ENCODE results near the gene PAIP2B.

PAIP2B gene

DNA sequence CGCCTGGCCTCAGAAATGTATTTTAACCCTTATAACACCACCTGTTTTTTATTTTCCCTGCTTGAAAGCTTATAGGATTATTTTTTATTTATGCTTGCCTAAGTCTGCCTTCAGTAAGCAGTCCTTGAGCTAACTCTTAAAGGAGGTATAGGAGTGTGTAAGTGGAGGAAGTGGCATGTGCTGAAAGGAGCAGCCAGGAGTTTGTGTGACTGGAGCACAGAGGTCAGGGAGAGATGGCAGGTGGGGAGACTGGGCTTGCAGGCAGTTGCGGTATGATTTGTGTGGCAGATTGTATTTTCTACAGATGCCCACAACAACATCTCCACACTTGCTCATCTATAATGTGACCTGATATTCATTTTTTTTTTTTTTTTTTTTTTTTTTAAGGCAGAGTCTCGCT is 27.2 kb upstream of the PAIP2B start:
- DNase-seq (ENCODE audit: low read depth): no peak
- TF ChIP-seq, protein P1, sequence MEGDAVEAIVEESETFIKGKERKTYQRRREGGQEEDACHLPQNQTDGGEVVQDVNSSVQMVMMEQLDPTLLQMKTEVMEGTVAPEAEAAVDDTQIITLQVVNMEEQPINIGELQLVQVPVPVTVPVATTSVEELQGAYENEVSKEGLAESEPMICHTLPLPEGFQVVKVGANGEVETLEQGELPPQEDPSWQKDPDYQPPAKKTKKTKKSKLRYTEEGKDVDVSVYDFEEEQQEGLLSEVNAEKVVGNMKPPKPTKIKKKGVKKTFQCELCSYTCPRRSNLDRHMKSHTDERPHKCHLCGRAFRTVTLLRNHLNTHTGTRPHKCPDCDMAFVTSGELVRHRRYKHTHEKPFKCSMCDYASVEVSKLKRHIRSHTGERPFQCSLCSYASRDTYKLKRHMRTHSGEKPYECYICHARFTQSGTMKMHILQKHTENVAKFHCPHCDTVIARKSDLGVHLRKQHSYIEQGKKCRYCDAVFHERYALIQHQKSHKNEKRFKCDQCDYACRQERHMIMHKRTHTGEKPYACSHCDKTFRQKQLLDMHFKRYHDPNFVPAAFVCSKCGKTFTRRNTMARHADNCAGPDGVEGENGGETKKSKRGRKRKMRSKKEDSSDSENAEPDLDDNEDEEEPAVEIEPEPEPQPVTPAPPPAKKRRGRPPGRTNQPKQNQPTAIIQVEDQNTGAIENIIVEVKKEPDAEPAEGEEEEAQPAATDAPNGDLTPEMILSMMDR (conservative IDR thresholded peaks at IDR 0.05; ENCODE audit: low read depth, low read length): no peak
- H3K4me3 ChIP-seq (ENCODE audit: low read length): no peak overlapping the region

DNA sequence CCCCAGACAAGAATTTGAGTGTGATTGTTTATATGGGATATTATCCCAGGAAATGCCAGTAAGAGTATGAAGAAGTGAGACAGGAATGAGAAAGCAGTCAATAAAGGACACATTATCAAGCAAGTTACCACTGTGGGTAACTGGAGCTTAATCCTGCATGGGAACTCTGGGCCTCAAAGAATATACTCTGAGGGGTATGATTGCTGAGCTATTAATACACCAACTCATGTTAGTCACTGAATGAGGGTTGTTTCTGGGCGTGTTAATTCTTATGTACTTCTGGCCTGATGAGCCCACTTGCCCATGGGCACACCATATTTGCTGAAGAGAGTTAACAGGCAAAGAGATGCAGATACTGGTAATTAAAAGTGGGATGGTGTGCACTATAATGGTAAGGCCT is 26.6 kb upstream of the PAIP2B start:
- H3K4me3 ChIP-seq (ENCODE audit: low read length): no peak overlapping the region
- TF ChIP-seq, protein P1 (conservative IDR thresholded peaks at IDR 0.05; ENCODE audit: low read depth, low read length): no peak
- DNase-seq (ENCODE audit: low read depth): no peak

DNA sequence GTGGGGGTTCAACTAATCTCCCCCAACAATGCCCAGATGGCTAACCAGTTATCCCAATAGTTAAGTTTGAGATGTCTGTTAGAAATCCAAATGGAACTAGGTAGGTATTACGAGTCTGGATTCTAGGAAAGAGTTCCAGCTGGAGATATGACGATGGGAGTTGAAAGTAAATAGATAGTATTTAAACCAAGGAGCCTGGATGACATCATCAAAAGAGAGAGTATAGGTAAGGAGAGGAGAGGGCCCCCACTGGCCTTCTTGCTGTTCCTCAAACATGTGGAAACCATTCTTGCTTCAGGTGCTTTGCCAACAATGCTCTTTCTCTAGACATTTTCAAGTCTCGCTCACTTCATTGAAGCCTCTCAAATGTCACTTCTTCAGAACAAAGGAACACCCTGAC is 26.0 kb upstream of the PAIP2B start:
- no peak overlapping the region for H3K4me3 ChIP-seq (ENCODE audit: low read length)
- TF ChIP-seq, protein P1 (conservative IDR thresholded peaks at IDR 0.05; ENCODE audit: low read depth, low read length): no peak
- DNase-seq (ENCODE audit: low read depth): no peak

DNA sequence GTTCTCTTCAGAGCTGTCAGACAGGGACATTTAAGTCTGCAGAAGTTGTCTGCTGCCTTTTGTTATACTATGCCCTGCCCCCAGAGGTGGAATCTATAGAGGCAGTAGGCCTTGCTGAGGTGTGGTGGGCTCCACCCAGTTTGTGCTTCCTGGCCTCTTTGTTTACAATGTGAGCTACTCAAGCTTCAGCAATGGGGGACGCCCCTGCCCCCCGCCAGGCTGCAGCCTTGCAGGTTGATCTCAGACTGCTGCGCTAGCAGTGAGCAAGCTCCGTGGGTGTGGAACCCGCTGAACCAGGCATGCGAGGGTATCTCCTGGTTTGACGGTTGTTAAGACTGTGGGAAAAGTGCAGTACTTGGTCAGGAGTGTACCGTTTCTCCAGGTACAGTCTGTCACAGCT is 24.0 kb upstream of the PAIP2B start:
- H3K4me3 ChIP-seq (ENCODE audit: low read length): no peak overlapping the region
- DNase-seq (ENCODE audit: low read depth): no peak
- TF ChIP-seq, protein P1 (conservative IDR thresholded peaks at IDR 0.05; ENCODE audit: low read depth, low read length): no peak

DNA sequence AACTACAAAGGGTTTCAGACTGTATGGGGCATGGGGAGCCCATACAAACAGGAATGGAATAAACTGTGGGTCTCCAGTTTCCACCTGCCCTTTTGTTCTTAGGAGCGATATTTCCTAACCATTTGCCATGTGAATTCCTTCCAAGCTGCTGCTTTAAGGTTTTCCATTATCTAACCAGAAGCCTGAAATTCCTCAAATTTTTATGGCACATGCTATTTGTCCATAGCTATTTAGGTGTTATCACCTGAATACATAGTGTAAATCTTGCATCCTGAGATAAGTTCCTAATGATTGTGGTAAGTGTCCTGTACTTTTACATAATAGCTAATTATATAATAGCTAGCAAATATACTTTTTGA is 17.4 kb upstream of the PAIP2B start:
- H3K4me3 ChIP-seq (ENCODE audit: low read length): no peak overlapping the region
- no peak for DNase-seq (ENCODE audit: low read depth)
- TF ChIP-seq, protein P1 (conservative IDR thresholded peaks at IDR 0.05; ENCODE audit: low read depth, low read length): no peak

DNA sequence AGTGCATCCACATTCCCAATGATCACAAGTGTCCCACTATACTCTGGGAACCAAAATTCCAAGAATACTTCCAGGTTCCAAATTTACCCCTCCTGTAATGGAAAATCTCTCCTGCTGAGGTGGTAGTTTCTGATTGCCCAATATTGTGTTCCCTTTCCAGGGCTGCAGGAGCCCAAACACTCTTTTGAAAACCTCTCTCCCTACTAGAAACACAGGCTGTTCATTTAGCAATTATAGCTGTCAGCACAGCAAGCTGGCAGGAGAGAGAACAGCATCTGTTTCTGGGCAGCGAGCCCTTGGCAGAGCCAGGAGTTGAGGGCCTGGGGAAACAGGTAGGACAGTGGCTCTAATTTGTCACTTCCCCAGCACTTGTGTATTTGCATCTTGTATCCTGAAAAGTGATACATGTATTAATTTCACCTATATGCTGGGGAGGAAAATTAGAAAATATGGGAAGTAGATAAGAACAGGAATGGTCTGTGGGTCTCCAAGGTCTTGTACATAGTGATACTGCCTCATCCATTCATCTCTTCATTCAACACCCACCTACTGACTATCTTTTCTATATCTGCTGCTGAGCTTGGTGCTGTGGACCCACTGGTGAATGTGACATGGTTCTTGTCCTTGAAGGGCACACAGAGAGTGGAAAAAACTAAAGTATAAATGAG is 16.9 kb upstream of the PAIP2B start:
- no peak for DNase-seq (ENCODE audit: low read depth)
- H3K4me3 ChIP-seq (ENCODE audit: low read length): no peak overlapping the region
- TF ChIP-seq, protein P1 (conservative IDR thresholded peaks at IDR 0.05; ENCODE audit: low read depth, low read length): no peak

DNA sequence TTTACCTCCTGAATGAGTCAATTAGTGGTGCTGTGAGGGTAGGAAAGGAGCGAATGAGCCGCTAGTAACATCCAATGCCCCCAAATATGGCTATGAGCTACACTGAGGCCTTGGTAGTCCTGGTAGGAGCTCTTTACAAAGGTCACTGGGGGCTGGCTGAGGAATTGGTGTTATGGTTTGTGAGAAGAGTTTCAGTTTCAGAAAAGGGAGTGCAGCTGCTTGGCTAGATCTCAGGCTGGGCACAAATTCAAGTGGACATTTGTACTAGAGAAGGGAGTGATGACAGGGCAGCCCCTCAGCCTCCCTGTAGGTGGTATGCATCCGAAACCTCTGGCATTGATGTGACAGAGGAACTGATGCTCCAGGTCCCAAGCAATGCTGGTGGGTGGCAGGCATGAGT is 13.9 kb upstream of the PAIP2B start:
- DNase-seq (ENCODE audit: low read depth): no peak
- no peak overlapping the region for H3K4me3 ChIP-seq (ENCODE audit: low read length)
- TF ChIP-seq, protein P1 (conservative IDR thresholded peaks at IDR 0.05; ENCODE audit: low read depth, low read length): no peak

All from retinal pigment epithelial cell (primary cell).